ENCODE results near the gene SLX4. TPM values are rescaled to one million over a fixed set of nuclear protein-coding genes. Genes with fewer than 3 reads are reported as not detected.
A peak's percentile ranks its signal among the peaks of the same experiment; 100 is the strongest.

The SLX4 gene, protein sequence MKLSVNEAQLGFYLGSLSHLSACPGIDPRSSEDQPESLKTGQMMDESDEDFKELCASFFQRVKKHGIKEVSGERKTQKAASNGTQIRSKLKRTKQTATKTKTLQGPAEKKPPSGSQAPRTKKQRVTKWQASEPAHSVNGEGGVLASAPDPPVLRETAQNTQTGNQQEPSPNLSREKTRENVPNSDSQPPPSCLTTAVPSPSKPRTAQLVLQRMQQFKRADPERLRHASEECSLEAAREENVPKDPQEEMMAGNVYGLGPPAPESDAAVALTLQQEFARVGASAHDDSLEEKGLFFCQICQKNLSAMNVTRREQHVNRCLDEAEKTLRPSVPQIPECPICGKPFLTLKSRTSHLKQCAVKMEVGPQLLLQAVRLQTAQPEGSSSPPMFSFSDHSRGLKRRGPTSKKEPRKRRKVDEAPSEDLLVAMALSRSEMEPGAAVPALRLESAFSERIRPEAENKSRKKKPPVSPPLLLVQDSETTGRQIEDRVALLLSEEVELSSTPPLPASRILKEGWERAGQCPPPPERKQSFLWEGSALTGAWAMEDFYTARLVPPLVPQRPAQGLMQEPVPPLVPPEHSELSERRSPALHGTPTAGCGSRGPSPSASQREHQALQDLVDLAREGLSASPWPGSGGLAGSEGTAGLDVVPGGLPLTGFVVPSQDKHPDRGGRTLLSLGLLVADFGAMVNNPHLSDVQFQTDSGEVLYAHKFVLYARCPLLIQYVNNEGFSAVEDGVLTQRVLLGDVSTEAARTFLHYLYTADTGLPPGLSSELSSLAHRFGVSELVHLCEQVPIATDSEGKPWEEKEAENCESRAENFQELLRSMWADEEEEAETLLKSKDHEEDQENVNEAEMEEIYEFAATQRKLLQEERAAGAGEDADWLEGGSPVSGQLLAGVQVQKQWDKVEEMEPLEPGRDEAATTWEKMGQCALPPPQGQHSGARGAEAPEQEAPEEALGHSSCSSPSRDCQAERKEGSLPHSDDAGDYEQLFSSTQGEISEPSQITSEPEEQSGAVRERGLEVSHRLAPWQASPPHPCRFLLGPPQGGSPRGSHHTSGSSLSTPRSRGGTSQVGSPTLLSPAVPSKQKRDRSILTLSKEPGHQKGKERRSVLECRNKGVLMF (N-terminal part only)
- 1.9 and 2.1 TPM in 2 replicates for polyA plus RNA-seq (2012; rRNA removed)
- polyA plus RNA-seq (2012; cell fraction: cytosol; rRNA removed): 0.72 and 0.84 TPM in 2 replicates
- polyA plus RNA-seq (2012; cell fraction: nucleus; rRNA removed): 8.1 and 10.3 TPM in 2 replicates

- CTCF ChIA-PET: interaction anchor here (0.8 to 0.9 kb wide), 2 partner anchors 79 to 143 kb away, joined by 3 read pairs; no protein-coding TSS in a partner anchor
- POLR2A ChIA-PET: no interaction called here
- H3F3A ChIP-seq (replicated peaks; ENCODE audit: insufficient read depth): no peaks in the 10 kb centered on the region
- H3K4me2 ChIP-seq: peak within 1 kb of the TSS; percentile 97
- peak within 1 kb of the TSS; percentile 63 to 83; a peak in 3 of 4 replicates for H3K27ac ChIP-seq (ENCODE audit: low read depth in 2 of 2, low read length in 1 of 2)
- H3K4me3 ChIP-seq (ENCODE audit: low read depth in 2 of 2, low read length in 1 of 2): peak within 1 kb of the TSS; percentile 71 to 98
- H3K9ac ChIP-seq: peak within 1 kb of the TSS; percentile 86
- peaks cover 6 to 8% of the 10 kb centered on the region in 2 experiments for H3K36me3 ChIP-seq (replicated peaks in 1 of 2; ENCODE audit: control insufficient read depth in 1 of 2, insufficient read depth in 2 of 2, low read length in 1 of 2)
- H2AFZ ChIP-seq (ENCODE audit: low read depth): peak within 1 kb of the TSS; percentile 98
- peak; percentile 100 for DNase-seq
- H3K9me2 ChIP-seq: no peaks in the 10 kb centered on the region
- H3K79me2 ChIP-seq (ENCODE audit: insufficient read depth): peaks cover 57% of the 10 kb centered on the region
- H3K27me3 ChIP-seq (ENCODE audit: insufficient read depth): no peaks in the 10 kb centered on the region
- no peaks in the 10 kb centered on the region for H3K9me3 ChIP-seq
- WGBS (ENCODE audit: low lambda C conversion rate): 0% methylated on average over 16 of the region's 86 CpGs
- no peaks in the 10 kb centered on the region for H4K20me1 ChIP-seq (ENCODE audit: insufficient read depth)
- H3K4me1 ChIP-seq (ENCODE audit: control insufficient read depth in 1 of 2, insufficient read depth in 2 of 2, low read depth in 1 of 2, low read length in 1 of 2): peaks cover 10 to 12% of the 10 kb centered on the region in 2 experiments
- TF ChIP-seq, protein P1, sequence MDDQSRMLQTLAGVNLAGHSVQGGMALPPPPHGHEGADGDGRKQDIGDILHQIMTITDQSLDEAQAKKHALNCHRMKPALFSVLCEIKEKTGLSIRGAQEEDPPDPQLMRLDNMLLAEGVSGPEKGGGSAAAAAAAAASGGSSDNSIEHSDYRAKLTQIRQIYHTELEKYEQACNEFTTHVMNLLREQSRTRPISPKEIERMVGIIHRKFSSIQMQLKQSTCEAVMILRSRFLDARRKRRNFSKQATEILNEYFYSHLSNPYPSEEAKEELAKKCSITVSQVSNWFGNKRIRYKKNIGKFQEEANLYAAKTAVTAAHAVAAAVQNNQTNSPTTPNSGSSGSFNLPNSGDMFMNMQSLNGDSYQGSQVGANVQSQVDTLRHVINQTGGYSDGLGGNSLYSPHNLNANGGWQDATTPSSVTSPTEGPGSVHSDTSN (IDR thresholded peaks at IDR 0.05): no peak
- TF ChIP-seq FOXM1 (IDR thresholded peaks at IDR 0.05; ENCODE audit: low read depth) (no peak), SIN3A (IDR thresholded peaks at IDR 0.05; ENCODE audit: borderline replicate concordance, low read depth, low read length) (no peak; the same call in 1 of the 2 replicates), POLR2AphosphoS5 (IDR thresholded peaks at IDR 0.05; ENCODE audit: low read depth, low read length) (peak; percentile 58; the same call in 1 of the 2 replicates), NRF1 (IDR thresholded peaks at IDR 0.05; ENCODE audit: low read depth, low read length) (peak; percentile 99), USF1 (IDR thresholded peaks at IDR 0.05; ENCODE audit: borderline replicate concordance, low read depth) (no peak), RAD21 (IDR thresholded peaks at IDR 0.05; ENCODE audit: low read length) (no peak), MAX (IDR thresholded peaks at IDR 0.05; ENCODE audit: low read depth) (peak; percentile 34; the same call in 1 of the 2 replicates), TAF1 (IDR thresholded peaks at IDR 0.05; ENCODE audit: borderline replicate concordance, low read depth, low read length) (no peak), RXRA (IDR thresholded peaks at IDR 0.05; ENCODE audit: borderline replicate concordance, low read depth) (no peak), FOXJ3 (CRISPR knock-in tag; IDR thresholded peaks at IDR 0.05) (no peak), EP300 (IDR thresholded peaks at IDR 0.05; ENCODE audit: borderline replicate concordance in 1 of 2, low read depth in 1 of 2, low read length in 1 of 2) (no peak), FOSL2 (IDR thresholded peaks at IDR 0.05; ENCODE audit: borderline replicate concordance, low read depth) (no peak), ELF1 (IDR thresholded peaks at IDR 0.05) (peak; percentile 76), GABPA (IDR thresholded peaks at IDR 0.05; ENCODE audit: low read depth) (peak; percentile 76), REST (IDR thresholded peaks at IDR 0.05; ENCODE audit: low read depth, low read length) (no peak)
- TF ChIP-seq, protein P2, sequence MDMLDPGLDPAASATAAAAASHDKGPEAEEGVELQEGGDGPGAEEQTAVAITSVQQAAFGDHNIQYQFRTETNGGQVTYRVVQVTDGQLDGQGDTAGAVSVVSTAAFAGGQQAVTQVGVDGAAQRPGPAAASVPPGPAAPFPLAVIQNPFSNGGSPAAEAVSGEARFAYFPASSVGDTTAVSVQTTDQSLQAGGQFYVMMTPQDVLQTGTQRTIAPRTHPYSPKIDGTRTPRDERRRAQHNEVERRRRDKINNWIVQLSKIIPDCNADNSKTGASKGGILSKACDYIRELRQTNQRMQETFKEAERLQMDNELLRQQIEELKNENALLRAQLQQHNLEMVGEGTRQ (IDR thresholded peaks at IDR 0.05; ENCODE audit: borderline replicate concordance, low read depth, low read length): no peak
- TF ChIP-seq, protein P3, sequence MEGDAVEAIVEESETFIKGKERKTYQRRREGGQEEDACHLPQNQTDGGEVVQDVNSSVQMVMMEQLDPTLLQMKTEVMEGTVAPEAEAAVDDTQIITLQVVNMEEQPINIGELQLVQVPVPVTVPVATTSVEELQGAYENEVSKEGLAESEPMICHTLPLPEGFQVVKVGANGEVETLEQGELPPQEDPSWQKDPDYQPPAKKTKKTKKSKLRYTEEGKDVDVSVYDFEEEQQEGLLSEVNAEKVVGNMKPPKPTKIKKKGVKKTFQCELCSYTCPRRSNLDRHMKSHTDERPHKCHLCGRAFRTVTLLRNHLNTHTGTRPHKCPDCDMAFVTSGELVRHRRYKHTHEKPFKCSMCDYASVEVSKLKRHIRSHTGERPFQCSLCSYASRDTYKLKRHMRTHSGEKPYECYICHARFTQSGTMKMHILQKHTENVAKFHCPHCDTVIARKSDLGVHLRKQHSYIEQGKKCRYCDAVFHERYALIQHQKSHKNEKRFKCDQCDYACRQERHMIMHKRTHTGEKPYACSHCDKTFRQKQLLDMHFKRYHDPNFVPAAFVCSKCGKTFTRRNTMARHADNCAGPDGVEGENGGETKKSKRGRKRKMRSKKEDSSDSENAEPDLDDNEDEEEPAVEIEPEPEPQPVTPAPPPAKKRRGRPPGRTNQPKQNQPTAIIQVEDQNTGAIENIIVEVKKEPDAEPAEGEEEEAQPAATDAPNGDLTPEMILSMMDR (IDR thresholded peaks at IDR 0.05): no peak
Measured at GRCh38 chr16:3611146-3611975, at the start of gene SLX4. Gene SLX4 (minus strand): TSS chr16:3611606. CDS start chr16:3608964, 2,642 bp downstream.

Data from SK-N-SH (cell line).